ENCODE measurements around the gene PRKCB.

Gene PRKCB

GRCh38 chr16:23945243-23945642 lies 109.5 kb downstream of the PRKCB start:
- DNase-seq = no peak

GRCh38 chr16:23947838-23948237 lies 112.1 kb downstream of the PRKCB start:
- no peak for DNase-seq

GRCh38 chr16:23948949-23949411 lies 113.2 kb downstream of the PRKCB start:
- no peak for DNase-seq

- DNase-seq = no peak
Observed at GRCh38 chr16:23949630-23950290, 114.0 kb downstream of the PRKCB start.

GRCh38 chr16:23950291-23950894 lies 114.6 kb downstream of the PRKCB start:
- DNase-seq = no peak

- DNase-seq = no peak
Observed at GRCh38 chr16:23950898-23951297, 115.1 kb downstream of the PRKCB start.

GRCh38 chr16:23952128-23952970 lies 116.6 kb downstream of the PRKCB start:
- DNase-seq = no peak

- DNase-seq = no peak
Observed at GRCh38 chr16:23952971-23953300, 117.2 kb downstream of the PRKCB start.

GRCh38 chr16:23953476-23953875 lies 117.7 kb downstream of the PRKCB start:
- DNase-seq = no peak

GRCh38 chr16:23955088-23955487 lies 119.3 kb downstream of the PRKCB start:
- no peak for DNase-seq

GRCh38 chr16:23957287-23957686 lies 121.5 kb downstream of the PRKCB start:
- no peak for DNase-seq

GRCh38 chr16:23959072-23959751 lies 123.4 kb downstream of the PRKCB start:
- no peak for DNase-seq

- no peak for DNase-seq
Observed at GRCh38 chr16:23959752-23960072, 123.9 kb downstream of the PRKCB start.

- no peak for DNase-seq
Observed at GRCh38 chr16:23960081-23960885, 124.5 kb downstream of the PRKCB start.

GRCh38 chr16:23962001-23962400 lies 126.2 kb downstream of the PRKCB start:
- no peak for DNase-seq

- DNase-seq = no peak
Observed at GRCh38 chr16:23964136-23964535, 128.4 kb downstream of the PRKCB start.

GRCh38 chr16:23965137-23965733 lies 129.5 kb downstream of the PRKCB start:
- no peak for DNase-seq

GRCh38 chr16:23966597-23967394 lies 131.0 kb downstream of the PRKCB start:
- DNase-seq = no peak

GRCh38 chr16:23967775-23968174 lies 132.0 kb downstream of the PRKCB start:
- DNase-seq = no peak

- DNase-seq = no peak
Observed at GRCh38 chr16:23968176-23968575, 132.4 kb downstream of the PRKCB start.
